Measurements from ENCODE around the gene LIX1. TPM values are rescaled to one million over a fixed set of nuclear protein-coding genes. Genes with fewer than 3 reads are reported as not detected.

Gene LIX1
- total RNA-seq, 1 experiment from 2014 or later = not detected

GRCh38 chr5:97131921-97132320 is 10.5 kb downstream of the LIX1 start:
- CTCF ChIA-PET = interaction anchor here (1.5 kb wide), 1 partner anchor 30 kb away, joined by 4 read pairs; no protein-coding TSS in a partner anchor
- no TSS peak for BruUV-seq (replicated peaks)
- intact Hi-C loops (cut with micrococcal nuclease) = no loop called here
- Mint-ChIP-seq H3K4me3 (ENCODE audit: unreplicated experiment) (no peak overlapping the region), H3K9me3 (ENCODE audit: unreplicated experiment) (no peaks in the 10 kb centered on the region), H3K27me3 (ENCODE audit: insufficient read depth, unreplicated experiment) (peaks cover 13% of the 10 kb centered on the region), H3K27ac (ENCODE audit: low read depth, unreplicated experiment) (no peak overlapping the region), H3K4me1 (ENCODE audit: insufficient read depth, unreplicated experiment) (no peaks in the 10 kb centered on the region), H3K36me3 (ENCODE audit: insufficient read depth, unreplicated experiment) (no peaks in the 10 kb centered on the region)
- POLR2A ChIA-PET = interaction anchor here (0.7 kb wide), 1 partner anchor 166 kb away, joined by 3 read pairs; no protein-coding TSS in a partner anchor
- no peak for DNase-seq (ENCODE audit: unreplicated experiment)
- no peak for TF ChIP-seq CTCF (IDR thresholded peaks at IDR 0.05; ENCODE audit: unreplicated experiment)

GRCh38 chr5:97131139-97131710 is 11.2 kb downstream of the LIX1 start:
- no TSS peak for BruUV-seq (replicated peaks)
- H3K27ac Mint-ChIP-seq (ENCODE audit: low read depth, unreplicated experiment) = no peak overlapping the region
- CTCF ChIA-PET = interaction anchor here (0.9 to 1.5 kb wide), 3 partner anchors 10 to 30 kb away, joined by 3 to 9 read pairs (median 4); partner anchors contain the start of gene LIX1

GRCh38 chr5:97127727-97128126 is 14.7 kb downstream of the LIX1 start:
- ChIA-PET CTCF (interaction anchor here (0.6 to 1.8 kb wide), 5 partner anchors 13 to 1777 kb away, joined by 3 to 6 read pairs (median 5); no protein-coding TSS in a partner anchor), POLR2A (interaction anchor here (0.9 to 1.2 kb wide), 2 partner anchors 14 to 18 kb away, joined by 3 to 4 read pairs; no protein-coding TSS in a partner anchor)
- H3K4me3 Mint-ChIP-seq (ENCODE audit: unreplicated experiment) = no peak overlapping the region
- no TSS peak for BruUV-seq (replicated peaks)
- H3K27ac Mint-ChIP-seq (ENCODE audit: low read depth, unreplicated experiment) = no peak overlapping the region
- intact Hi-C loops (cut with micrococcal nuclease) = no loop called here
- no peaks in the 10 kb centered on the region for H3K9me3 Mint-ChIP-seq (ENCODE audit: unreplicated experiment)
- H3K4me1 Mint-ChIP-seq (ENCODE audit: insufficient read depth, unreplicated experiment) = no peaks in the 10 kb centered on the region
- no peak for DNase-seq (ENCODE audit: unreplicated experiment)
- H3K27me3 Mint-ChIP-seq (ENCODE audit: insufficient read depth, unreplicated experiment) = no peaks in the 10 kb centered on the region
- no peak for TF ChIP-seq CTCF (IDR thresholded peaks at IDR 0.05; ENCODE audit: unreplicated experiment)
- no peaks in the 10 kb centered on the region for H3K36me3 Mint-ChIP-seq (ENCODE audit: insufficient read depth, unreplicated experiment)

More at GRCh38 chr5:97131139-97131710, 11.2 kb downstream of the LIX1 start:
- no peaks in the 10 kb centered on the region for H3K4me1 Mint-ChIP-seq (ENCODE audit: insufficient read depth, unreplicated experiment)
- no peak overlapping the region for H3K4me3 Mint-ChIP-seq (ENCODE audit: unreplicated experiment)
- H3K36me3 Mint-ChIP-seq (ENCODE audit: insufficient read depth, unreplicated experiment) = no peaks in the 10 kb centered on the region
- POLR2A ChIA-PET = no interaction called here
- no peak for DNase-seq (ENCODE audit: unreplicated experiment)
- intact Hi-C loops (cut with micrococcal nuclease) = no loop called here
- no peaks in the 10 kb centered on the region for H3K9me3 Mint-ChIP-seq (ENCODE audit: unreplicated experiment)
- no peak for TF ChIP-seq CTCF (IDR thresholded peaks at IDR 0.05; ENCODE audit: unreplicated experiment)
- H3K27me3 Mint-ChIP-seq (ENCODE audit: insufficient read depth, unreplicated experiment) = peaks cover 8% of the 10 kb centered on the region

GRCh38 chr5:97125125-97125683 is 17.2 kb downstream of the LIX1 start:
- CTCF ChIA-PET = interaction anchor here (0.9 kb wide), 1 partner anchor 18 kb away, joined by 4 read pairs; the partner anchor contains the start of gene LIX1
- intact Hi-C loops (cut with micrococcal nuclease) = no loop called here
- BruUV-seq (replicated peaks) = no TSS peak
- no peak overlapping the region for H3K4me3 Mint-ChIP-seq (ENCODE audit: unreplicated experiment)
- no peaks in the 10 kb centered on the region for H3K4me1 Mint-ChIP-seq (ENCODE audit: insufficient read depth, unreplicated experiment)
- no peaks in the 10 kb centered on the region for H3K27me3 Mint-ChIP-seq (ENCODE audit: insufficient read depth, unreplicated experiment)
- no peaks in the 10 kb centered on the region for H3K9me3 Mint-ChIP-seq (ENCODE audit: unreplicated experiment)
- POLR2A ChIA-PET = no interaction called here
- no peak overlapping the region for H3K27ac Mint-ChIP-seq (ENCODE audit: low read depth, unreplicated experiment)
- H3K36me3 Mint-ChIP-seq (ENCODE audit: insufficient read depth, unreplicated experiment) = no peaks in the 10 kb centered on the region
- DNase-seq (ENCODE audit: unreplicated experiment) = no peak
- no peak for TF ChIP-seq CTCF (IDR thresholded peaks at IDR 0.05; ENCODE audit: unreplicated experiment)
